22Rv1 (cell line): Measurements from ENCODE around the gene FAM98B.

ENCODE experiments used
- H3K27ac ChIP-seq: fragments of 450-650 bp; 2 replicates; pipeline ENCODE4 v1.5.1; 2017
- CTCF ChIP-seq: fragments of 450-650 bp; IDR thresholded peaks from 2 replicates; pipeline ENCODE4 v1.5.1; 2017; ENCODE audit warnings: mild to moderate bottlenecking
- ZFX ChIP-seq: fragments of 450-650 bp; IDR thresholded peaks from 2 replicates; pipeline ENCODE4 v1.6.1; 2017; ENCODE audit warnings: antibody characterized with exemption, borderline replicate concordance

The FAM98B gene

GRCh38 chr15:38476120-38476519 lies 22.2 kb downstream of the FAM98B start:
- no peak for TF ChIP-seq ZFX
- no peak for TF ChIP-seq CTCF
- no peak overlapping the region for H3K27ac ChIP-seq

- no peak for TF ChIP-seq ZFX
- no peak for TF ChIP-seq CTCF
- H3K27ac ChIP-seq = no peak overlapping the region
Measured at GRCh38 chr15:38477637-38478036, 23.7 kb downstream of the FAM98B start.

- TF ChIP-seq ZFX (no peak), CTCF (no peak)
- H3K27ac ChIP-seq = no peak overlapping the region
Measured at GRCh38 chr15:38479266-38479665, 25.3 kb downstream of the FAM98B start.

GRCh38 chr15:38479756-38480155 lies 25.8 kb downstream of the FAM98B start:
- TF ChIP-seq CTCF = no peak
- no peak for TF ChIP-seq ZFX
- no peak overlapping the region for H3K27ac ChIP-seq

GRCh38 chr15:38481113-38481512 lies 27.2 kb downstream of the FAM98B start:
- TF ChIP-seq CTCF = no peak
- TF ChIP-seq ZFX = no peak
- no peak overlapping the region for H3K27ac ChIP-seq

- H3K27ac ChIP-seq = no peak overlapping the region
- TF ChIP-seq ZFX = no peak
- no peak for TF ChIP-seq CTCF
Measured at GRCh38 chr15:38481761-38482160, 27.8 kb downstream of the FAM98B start.

- TF ChIP-seq CTCF (no peak), ZFX (no peak)
- no peak overlapping the region for H3K27ac ChIP-seq
Measured at GRCh38 chr15:38482572-38482971, 28.6 kb downstream of the FAM98B start.
